ENCODE measurements around the gene ZXDC. TPM values are rescaled to one million over a fixed set of nuclear protein-coding genes. Genes with fewer than 3 reads are reported as not detected.

Gene ZXDC
- total RNA-seq, 1 experiment from 2014 or later: 17.2 TPM

DNA sequence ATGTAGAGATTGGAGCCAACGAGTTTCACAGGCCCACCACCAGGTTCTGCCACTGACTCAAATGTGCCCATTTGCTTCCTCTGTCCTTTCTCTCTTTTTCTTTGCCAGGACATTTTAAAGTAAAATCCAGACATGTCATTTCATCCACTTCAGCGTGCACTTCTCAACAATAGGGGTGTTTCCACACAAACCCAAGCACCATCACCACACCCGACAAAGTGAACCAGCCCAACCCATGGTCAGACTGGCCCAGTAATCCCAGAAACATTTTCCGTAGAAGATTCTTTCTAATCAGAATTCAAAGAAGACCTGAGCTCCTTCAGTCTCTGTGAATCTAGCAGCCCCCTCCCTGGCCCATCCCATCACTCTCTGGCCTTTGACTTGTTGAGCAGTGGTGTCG lies 67.6 kb downstream of the ZXDC start:
- Histone ChIP-seq H3K36me3 (no peaks in the 10 kb centered on the region), H3K27me3 (no peaks in the 10 kb centered on the region)

DNA sequence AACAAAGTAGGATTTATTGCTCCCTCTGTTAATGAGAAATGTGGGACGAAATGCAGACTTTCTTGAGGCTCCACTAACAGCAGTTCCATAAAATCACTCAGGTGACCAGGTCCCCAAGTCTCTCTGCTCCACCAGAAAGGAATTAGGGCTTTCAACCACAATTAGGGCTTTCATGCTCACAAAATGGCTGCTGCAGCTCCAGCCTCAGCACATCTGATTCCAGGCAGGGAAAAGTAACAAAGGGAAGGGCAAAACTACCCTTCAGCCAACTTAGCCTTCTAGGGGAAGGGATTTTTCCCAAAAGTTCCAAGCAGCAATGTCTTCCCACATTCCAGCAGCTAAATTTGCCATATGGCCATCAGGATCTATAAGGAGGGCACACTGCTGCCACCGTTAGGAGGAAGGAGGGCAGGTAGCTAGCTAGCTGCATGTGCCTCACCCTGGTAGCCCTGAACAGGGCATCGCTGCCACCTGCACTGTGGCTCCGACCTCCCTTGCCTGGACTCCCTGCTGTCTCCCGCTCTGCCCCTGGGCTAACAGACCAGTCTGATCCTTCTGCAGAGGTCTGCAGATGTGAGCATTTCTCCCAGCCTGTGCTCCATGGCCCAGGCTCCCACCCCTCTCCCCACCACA lies 68.2 kb downstream of the ZXDC start:
- DNase-seq: no peak

More for the DNA sequence above, 67.6 kb downstream of the ZXDC start:
- Histone ChIP-seq H3K4me3 (no peak overlapping the region), H3K4me1 (no peaks in the 10 kb centered on the region), H3K9me3 (replicated peaks) (no peaks in the 10 kb centered on the region), H3K27ac (no peak overlapping the region)
- DNase-seq: no peak

DNA sequence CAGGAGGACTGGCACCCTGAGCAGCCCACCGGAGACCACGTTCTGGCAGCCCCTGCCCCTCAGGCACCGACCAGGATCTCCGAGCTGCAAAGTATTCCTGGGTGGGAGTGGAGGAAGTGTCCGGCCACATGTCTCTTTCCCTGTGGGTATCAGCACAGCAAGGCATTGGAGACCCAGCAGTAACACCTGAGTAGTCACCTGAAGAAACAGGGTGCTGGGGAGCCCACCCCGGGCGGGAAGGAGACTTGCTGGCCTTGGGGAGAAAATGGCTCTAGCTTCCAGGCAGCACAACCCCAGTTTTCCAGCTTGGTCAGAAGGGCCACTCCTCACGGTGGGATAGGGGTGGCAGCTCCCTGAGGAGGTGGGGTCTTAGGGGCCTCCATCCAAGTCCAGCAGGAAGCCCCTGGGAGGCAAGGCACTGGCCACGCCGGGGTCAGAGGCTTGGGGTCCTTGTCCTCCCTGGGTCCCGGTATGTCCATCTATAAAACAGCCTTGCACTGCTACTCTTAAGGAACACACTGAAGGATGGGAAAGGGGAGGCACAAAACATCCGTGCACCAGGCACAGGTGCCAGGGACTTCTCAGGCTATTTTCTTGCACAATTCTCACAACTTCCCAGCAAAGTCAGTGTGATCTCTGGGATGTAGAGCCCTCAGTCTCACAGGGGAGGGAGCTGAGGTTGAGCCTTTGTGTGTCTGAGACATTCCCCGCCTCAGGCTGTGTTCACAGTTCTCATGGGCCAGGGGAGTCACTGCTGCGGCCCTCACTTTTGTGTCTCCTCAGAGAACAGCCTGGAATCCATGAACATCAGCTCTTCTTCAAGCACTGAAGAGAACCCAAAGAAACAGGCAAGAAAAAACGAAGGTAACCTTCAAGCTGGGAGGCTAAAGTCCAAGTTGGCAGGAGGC lies 69.0 kb downstream of the ZXDC start:
- H3K27me3 ChIP-seq: no peaks in the 10 kb centered on the region
- no peaks in the 10 kb centered on the region for H3K4me1 ChIP-seq
- H3K4me3 ChIP-seq: no peak overlapping the region
- no peak overlapping the region for H3K27ac ChIP-seq
- no peak for DNase-seq
- no peaks in the 10 kb centered on the region for H3K36me3 ChIP-seq
- no peaks in the 10 kb centered on the region for H3K9me3 ChIP-seq (replicated peaks)

More for the DNA sequence above, 68.2 kb downstream of the ZXDC start:
- H3K27ac ChIP-seq: no peak overlapping the region
- H3K4me3 ChIP-seq: no peak overlapping the region
- H3K9me3 ChIP-seq (replicated peaks): no peaks in the 10 kb centered on the region
- no peaks in the 10 kb centered on the region for H3K36me3 ChIP-seq
- H3K4me1 ChIP-seq: no peaks in the 10 kb centered on the region
- no peaks in the 10 kb centered on the region for H3K27me3 ChIP-seq

DNA sequence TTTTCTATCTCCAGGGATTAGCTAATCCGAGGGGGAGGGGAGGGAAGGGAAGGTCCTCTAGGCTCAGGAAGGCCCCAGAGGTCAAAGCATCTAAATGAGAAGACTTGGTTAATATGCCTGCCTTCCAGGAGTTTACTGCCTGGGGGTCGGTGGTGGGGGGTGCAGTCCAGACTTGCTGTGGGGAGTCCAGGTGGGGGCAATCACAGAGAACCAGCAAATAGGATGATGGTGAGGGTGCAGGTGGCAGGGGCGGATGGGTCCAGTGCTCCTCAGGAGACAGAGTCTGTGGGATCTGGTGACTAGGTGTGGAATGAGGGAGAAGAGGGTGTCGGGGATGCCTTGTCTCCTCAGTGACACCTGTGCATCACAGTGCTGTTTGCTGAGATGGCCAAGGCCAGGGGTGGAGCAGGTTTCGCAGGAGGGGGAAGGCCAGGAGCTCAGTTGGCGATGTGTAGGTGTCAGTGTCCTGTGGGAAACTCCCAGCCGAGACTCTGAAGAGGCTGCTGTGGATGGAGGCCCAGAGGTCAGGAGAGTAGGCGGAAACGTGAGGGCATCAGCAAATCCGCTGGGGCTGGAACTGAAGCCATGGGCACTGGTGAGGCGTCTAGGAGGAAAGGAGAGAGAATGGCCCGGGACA lies 72.9 kb downstream of the ZXDC start:
- H3K4me1 ChIP-seq: no peaks in the 10 kb centered on the region
- no peak overlapping the region for H3K27ac ChIP-seq
- H3K36me3 ChIP-seq: no peaks in the 10 kb centered on the region
- H3K4me3 ChIP-seq: no peak overlapping the region
- DNase-seq: no peak
- H3K9me3 ChIP-seq (replicated peaks): no peaks in the 10 kb centered on the region
- H3K27me3 ChIP-seq: no peaks in the 10 kb centered on the region

DNA sequence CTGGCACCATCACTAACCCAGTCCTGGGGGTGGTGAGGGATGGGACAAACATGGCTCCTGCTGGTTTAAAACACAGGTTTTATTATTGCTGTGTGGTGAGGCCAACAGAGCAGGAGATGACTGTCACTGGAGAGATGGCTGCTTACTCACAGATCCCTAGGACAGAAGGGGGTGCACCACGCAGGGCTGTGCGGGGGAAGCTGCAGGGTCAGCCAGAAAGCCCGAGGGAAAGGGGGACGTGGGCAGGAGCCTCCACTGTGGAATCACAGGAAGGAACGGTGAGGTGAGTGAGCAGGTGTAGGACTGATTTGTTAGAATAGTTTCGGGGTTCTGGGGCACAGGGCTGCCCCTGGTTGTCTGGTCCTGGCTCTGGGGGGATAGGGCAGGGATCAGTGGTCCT lies 73.5 kb downstream of the ZXDC start:
- Histone ChIP-seq H3K4me1 (no peaks in the 10 kb centered on the region), H3K36me3 (no peaks in the 10 kb centered on the region), H3K9me3 (replicated peaks) (no peaks in the 10 kb centered on the region), H3K27me3 (no peaks in the 10 kb centered on the region), H3K27ac (no peak overlapping the region), H3K4me3 (no peak overlapping the region)
- no peak for DNase-seq

DNA sequence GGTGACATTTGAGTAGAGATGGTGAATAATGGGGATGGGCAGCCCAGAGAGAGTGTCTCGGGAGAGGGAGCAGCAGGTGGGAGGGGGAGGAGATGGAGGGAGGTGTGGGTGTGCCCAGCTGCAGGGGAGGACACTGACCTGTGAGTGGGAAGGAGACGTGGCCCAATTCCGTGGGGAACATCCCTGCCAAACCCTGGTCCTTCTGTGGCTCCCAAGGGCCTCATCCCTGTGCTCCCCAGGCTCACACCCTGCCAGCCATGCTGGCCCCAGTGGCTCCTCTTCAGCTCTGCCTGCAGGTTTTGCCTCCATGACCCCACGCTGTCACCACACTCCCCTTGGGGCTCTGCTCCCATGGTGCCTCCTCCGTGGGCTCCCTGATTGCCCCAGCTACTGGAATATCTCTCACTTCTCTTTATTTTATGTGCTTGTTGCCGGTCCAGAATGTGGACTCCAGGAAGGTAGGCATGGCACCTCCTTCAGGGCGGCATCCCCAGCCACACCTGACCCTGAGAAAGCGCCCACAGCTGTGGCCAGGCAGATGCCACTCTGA lies 74.0 kb downstream of the ZXDC start:
- Histone ChIP-seq H3K36me3 (no peaks in the 10 kb centered on the region), H3K4me1 (no peaks in the 10 kb centered on the region), H3K27me3 (no peaks in the 10 kb centered on the region), H3K4me3 (no peak overlapping the region), H3K27ac (no peak overlapping the region), H3K9me3 (replicated peaks) (no peaks in the 10 kb centered on the region)
- DNase-seq: no peak

DNA sequence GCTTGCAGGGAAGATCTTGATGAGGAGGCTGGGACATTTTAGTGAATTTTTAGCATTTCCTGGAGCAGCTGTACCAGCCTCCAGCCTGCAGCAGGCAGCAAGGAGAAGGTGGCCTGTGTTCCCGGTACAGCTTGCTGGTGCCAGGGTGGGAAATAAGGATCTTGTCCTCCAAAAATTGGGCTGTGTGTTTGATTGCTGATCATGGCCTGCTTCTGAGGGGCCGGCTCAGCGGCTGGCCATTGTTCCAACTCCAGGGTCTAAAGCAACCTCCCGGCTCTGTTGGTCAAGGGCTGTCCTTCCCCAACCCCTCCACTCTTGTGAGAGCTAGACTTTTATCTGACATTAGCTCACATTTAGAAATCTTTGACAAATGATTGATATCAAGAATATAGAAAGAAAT lies 75.9 kb downstream of the ZXDC start:
- Histone ChIP-seq H3K27ac (no peak overlapping the region), H3K4me1 (no peaks in the 10 kb centered on the region), H3K9me3 (replicated peaks) (no peaks in the 10 kb centered on the region), H3K27me3 (no peaks in the 10 kb centered on the region), H3K36me3 (no peaks in the 10 kb centered on the region), H3K4me3 (no peak overlapping the region)
- no peak for DNase-seq

DNA sequence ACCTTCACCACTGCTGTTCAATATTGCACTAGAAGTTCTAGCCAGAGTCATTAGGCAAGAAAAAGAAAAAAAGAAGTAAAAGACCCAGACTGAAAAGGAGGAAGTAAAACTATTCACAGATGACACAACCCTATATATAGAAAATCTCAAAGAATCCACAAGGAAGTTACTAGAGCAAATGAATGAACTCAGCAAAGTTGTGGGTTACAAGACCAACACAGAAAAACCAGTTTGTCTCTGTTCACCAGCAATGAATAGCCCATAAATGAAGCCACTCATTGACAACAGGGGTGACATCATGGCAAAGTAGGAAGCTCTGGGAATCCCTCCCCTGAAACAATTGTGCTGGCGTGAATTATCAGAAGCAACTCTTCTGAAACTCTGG lies 76.3 kb downstream of the ZXDC start:
- H3K36me3 ChIP-seq: no peaks in the 10 kb centered on the region
- no peak for DNase-seq

DNA sequence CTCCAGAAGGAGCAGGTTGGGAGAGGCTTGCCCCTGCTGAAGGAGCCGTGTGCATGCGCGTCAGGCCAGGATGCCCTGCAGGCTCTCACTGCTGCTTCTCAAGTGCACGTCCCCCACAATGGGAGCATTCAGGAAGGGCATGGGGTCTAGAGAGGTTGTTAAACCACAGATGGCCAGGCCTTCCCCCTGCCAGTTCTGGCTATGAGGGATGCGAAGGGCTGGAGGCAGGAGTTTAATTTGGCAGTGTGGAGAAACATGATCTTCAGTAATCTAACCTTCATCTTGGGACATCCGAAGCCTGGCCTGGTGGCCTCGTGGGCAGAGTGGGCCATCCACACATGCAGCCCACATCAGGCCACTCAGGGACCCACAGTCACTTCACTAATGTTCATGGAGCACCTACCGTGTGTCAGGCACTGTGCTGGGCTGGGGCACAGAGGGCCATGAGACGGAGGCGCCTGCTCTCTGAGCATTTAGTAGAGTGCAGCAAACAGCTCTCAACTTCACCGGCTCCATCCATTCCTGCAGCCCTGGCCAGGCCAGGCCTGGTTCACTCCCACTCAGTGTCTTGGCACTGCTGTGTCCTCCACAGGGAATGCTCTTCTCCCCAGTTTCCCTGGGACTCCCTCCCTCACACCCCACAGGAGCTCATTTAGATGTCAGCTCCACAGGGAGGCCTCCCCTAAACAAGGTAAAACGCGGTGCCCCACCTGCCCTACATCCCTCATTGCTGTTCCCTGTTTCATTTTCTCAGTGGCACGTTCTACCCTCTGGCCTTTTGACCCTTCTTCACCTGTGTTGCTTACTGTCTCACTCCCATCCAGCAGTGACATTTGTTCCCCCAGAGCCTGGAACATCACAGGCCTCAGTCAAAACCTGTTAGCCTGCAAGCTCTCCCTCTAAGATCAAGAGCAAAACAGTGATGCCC lies 77.0 kb downstream of the ZXDC start:
- DNase-seq: no peak
- Histone ChIP-seq H3K36me3 (no peaks in the 10 kb centered on the region), H3K27me3 (0 out of 2 replicates have a peak, but pooled peaks cover 1% of the 10 kb centered on the region), H3K27ac (no peak overlapping the region), H3K9me3 (replicated peaks) (no peaks in the 10 kb centered on the region), H3K4me3 (no peak overlapping the region), H3K4me1 (no peaks in the 10 kb centered on the region)

More for the DNA sequence above, 76.3 kb downstream of the ZXDC start:
- H3K27ac ChIP-seq: no peak overlapping the region
- no peak overlapping the region for H3K4me3 ChIP-seq
- no peaks in the 10 kb centered on the region for H3K9me3 ChIP-seq (replicated peaks)
- H3K27me3 ChIP-seq: no peaks in the 10 kb centered on the region
- H3K4me1 ChIP-seq: no peaks in the 10 kb centered on the region

DNA sequence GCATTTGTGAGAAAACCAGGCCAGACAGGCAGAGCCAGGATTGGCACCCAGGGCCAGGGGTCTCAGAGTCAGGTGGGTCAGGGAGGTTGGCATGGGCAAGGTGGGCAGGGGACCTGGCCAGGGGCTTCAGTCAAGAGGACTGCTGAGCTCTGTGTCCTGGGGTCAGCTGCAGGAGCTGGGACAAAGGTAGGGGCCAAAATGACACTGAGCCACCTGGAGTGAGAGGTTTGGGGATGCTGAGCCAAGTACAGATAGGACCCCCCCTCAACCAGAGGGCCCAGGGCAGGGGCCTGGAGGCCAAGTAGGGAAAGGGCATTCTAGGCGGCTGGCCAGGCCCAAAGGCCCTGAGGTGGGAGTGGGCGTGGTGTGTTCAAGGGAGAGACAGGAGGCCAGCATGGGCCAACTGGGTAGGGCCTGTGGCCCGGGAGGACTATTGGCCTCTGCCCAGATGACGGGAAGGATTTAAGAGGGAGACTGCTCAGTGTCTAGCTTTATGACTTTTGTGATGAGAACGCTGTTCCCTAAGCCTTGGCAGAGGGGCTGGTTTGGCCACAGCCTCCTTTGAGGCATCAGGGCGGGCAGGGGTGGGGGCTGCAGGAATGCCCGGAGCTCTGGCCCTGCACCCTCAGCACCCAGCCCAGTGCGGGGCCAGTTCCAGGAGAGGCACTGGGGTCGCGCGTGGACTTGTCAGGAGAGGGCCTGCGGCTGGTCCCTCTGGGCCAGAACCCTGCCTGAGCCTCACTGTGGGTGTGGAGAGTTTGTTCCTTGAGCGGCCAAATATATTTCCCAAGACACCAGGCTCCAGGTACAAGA lies 77.9 kb downstream of the ZXDC start:
- Histone ChIP-seq H3K9me3 (replicated peaks) (no peaks in the 10 kb centered on the region), H3K36me3 (no peaks in the 10 kb centered on the region), H3K27me3 (0 out of 2 replicates have a peak, but pooled peaks cover 2% of the 10 kb centered on the region), H3K4me1 (no peaks in the 10 kb centered on the region), H3K4me3 (no peak overlapping the region), H3K27ac (no peak overlapping the region)
- DNase-seq: no peak

DNA sequence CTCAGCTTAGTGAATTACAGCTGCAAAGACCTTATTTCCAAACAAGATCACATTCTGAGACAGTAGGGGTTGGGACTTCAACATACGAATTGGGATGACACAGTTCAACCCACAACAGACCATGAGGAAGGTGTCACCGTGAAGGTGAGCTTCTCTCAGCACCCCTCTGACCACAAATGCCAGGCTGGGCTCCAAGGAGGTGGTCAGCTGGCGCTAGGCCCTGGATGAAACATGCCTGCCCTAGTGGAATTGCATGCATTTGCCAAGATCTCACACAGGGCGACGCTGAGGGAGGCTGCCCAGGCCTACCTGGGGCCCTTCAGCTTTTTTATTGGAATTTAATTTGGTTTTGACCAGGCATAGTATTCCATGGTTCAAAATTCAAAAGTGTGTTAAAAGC lies 79.2 kb downstream of the ZXDC start:
- Histone ChIP-seq H3K9me3 (replicated peaks) (no peaks in the 10 kb centered on the region), H3K36me3 (no peaks in the 10 kb centered on the region), H3K27ac (no peak overlapping the region), H3K4me1 (no peaks in the 10 kb centered on the region), H3K4me3 (no peak overlapping the region), H3K27me3 (0 out of 2 replicates have a peak, but pooled peaks cover 2% of the 10 kb centered on the region)
- DNase-seq: no peak

DNA sequence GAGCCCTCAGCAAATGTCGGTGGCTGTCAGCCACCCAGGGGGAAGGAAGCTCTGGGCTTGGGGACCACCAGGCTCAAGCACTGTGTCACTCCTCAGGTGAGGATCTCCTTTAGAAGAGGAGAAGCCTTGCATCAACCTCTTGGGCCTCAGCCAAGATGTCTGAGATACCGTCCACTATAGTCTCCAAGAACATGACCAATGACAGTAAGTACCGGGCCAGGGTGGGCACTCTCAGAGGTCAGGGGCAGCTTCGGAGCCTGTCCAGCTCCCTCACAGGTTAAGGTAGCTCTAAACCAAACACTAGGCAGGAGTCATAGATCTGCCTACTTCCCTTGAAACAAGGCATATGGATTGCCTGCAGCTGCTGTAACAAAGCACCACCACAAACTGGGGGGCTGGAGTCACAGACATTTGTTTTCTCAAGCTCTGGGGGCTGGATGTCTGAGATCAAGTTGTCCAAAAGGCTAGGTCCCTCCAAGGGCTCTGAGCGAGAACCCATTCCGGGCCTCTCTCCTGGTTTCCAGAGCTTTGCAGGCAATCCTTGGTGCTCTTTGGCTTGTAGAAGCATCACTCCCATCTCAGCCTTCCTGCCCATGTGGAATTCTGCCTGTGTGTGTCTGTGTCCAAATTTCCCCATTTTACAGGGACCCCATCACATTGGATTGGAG lies 79.7 kb downstream of the ZXDC start:
- DNase-seq: no peak
- Histone ChIP-seq H3K4me3 (no peak overlapping the region), H3K36me3 (no peaks in the 10 kb centered on the region), H3K27ac (no peak overlapping the region), H3K4me1 (no peaks in the 10 kb centered on the region), H3K27me3 (0 out of 2 replicates have a peak, but pooled peaks cover 2% of the 10 kb centered on the region), H3K9me3 (replicated peaks) (no peaks in the 10 kb centered on the region)

DNA sequence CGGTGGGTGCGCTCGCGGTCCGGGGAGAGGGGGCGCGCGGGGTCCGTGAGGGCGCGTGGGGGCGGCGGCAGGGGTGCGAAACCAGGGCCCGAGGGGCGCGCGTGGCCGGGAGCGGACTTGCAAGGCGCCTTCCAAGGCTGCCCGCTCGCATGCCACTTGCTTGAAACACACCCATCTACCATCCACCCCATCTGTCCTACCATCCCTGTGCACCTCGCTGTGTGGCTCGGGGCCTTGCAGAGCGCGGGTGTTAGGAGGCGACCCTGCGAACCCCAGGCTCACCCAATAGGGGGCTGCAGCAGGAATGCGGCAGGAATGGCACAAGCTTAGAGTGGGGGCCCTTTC lies 80.7 kb downstream of the ZXDC start:
- H3K9me3 ChIP-seq (replicated peaks): no peaks in the 10 kb centered on the region
- DNase-seq: no peak
- 0 out of 2 replicates have a peak, but pooled peaks cover 2% of the 10 kb centered on the region for H3K27me3 ChIP-seq
- no peak overlapping the region for H3K27ac ChIP-seq
- H3K36me3 ChIP-seq: no peaks in the 10 kb centered on the region
- H3K4me3 ChIP-seq: no peak overlapping the region
- H3K4me1 ChIP-seq: no peaks in the 10 kb centered on the region
